Psoas muscle (tissue), 8 donors: Measurements from ENCODE around the gene C1orf21. TPM values are rescaled to one million over a fixed set of nuclear protein-coding genes. Genes with fewer than 3 reads are reported as not detected.
A peak's percentile ranks its signal among the peaks of the same experiment; 100 is the strongest.

ENCODE experiments used
- ATAC-seq, 4 donors: fragments of 200-7000 bp; cut with Tn5 transposase; one replicate each; pipeline ENCODE4 v1.9.1; 2020; ENCODE audit warnings: moderate library complexity in 3 of 4, mild to moderate bottlenecking in 2 of 4
- DNase-seq, 2 donors: peaks; one replicate each; pipeline ENCODE4 v3.0.0-alpha.2; 2020
- H3K27ac ChIP-seq: fragments of 200-600 bp; one replicate; pipeline ENCODE4 v1.8.0; 2022
- H3K27me3 ChIP-seq, 3 donors: fragments of 200-600 bp in 1 of 3; one replicate each; pipeline versions ENCODE4 v1.6.1 to v1.8.0; 2013 to 2022; ENCODE audit warnings: low read length in 2 of 3, mild to moderate bottlenecking in 2 of 3, moderate library complexity in 1 of 3; ENCODE audit not compliant: insufficient read depth in 3 of 3
- H3K36me3 ChIP-seq, 2 donors: fragments of 200-600 bp in 1 of 2; one replicate each; pipeline versions ENCODE4 v1.6.1 to v1.8.0; 2013 to 2022; ENCODE audit warnings: low read depth in 1 of 2, mild to moderate bottlenecking in 1 of 2, moderate library complexity in 1 of 2; ENCODE audit not compliant: insufficient read depth in 1 of 2
- H3K4me1 ChIP-seq: fragments of 200-600 bp; one replicate; pipeline ENCODE4 v1.8.0; 2022
- H3K4me3 ChIP-seq: fragments of 200-600 bp; one replicate; pipeline ENCODE4 v1.8.0; 2022; ENCODE audit warnings: mild to moderate bottlenecking
- H3K9me3 ChIP-seq: fragments of 200-600 bp; one replicate; pipeline ENCODE4 v1.8.0; 2022
- CTCF ChIP-seq: fragments of 200-600 bp; IDR thresholded peaks from one replicate; pipeline ENCODE4 v1.8.0; 2022; ENCODE audit warnings: antibody characterized with exemption
- whole genome bisulfite sequencing, 3 donors: extraction: QIAGEN DNeasy Blood & Tissue Kit; methylation state at CpG; one replicate each; pipeline versions ENCODE4 v1.1.6 to v1.1.7; 2013; 5-methylcytosine and 5-hydroxymethylcytosine counted together
- intact Hi-C, 2 donors: fragments of 100-400 bp; cut with DNase I; formaldehyde crosslinking; loops; one replicate each; pipeline versions ENCODE4 v1.11.0 to v1.14.2; 2022
- polyA plus RNA-seq, 3 donors: library from polyadenylated mRNA; stranded (reverse); fragments of 200-250 nt; gene quantifications; one replicate each; pipeline ENCODE4 v1.2.3, GENCODE V29; 2013
- total RNA-seq, 4 donors: library from RNA; stranded (reverse); fragmentation: NEBNext Ultra II Directional in 2 of 4; extraction: Animal tissue kit (Norgen Biotek cat#: 25700) in 2 of 4; gene quantifications; one replicate each; pipeline versions ENCODE4 v1.2.1 to v1.2.4, GENCODE V29; 2021 to 2023
- donor health status: healthy with polysubstance abuse.
- donor health status: DM: no; HTN: no; CAD: no; lungs with moderate emphysema.
- donor health status: Bipolar disorder and iron deficiency.
- donor health status: healthy.
- donor health status: DM: yes; HTN: yes; CAD: no.
- donor health status: DM: no; HTN: no; CAD: no.
- donor health status: DM: no; HTN: no; CAD: no.
- donor health status: DM: yes; HTN: yes; CAD: no.

The C1orf21 gene
- total and polyA plus RNA-seq, 7 donors, result 55.5 to 216 (median 171) TPM

- peaks cover 54% of the 10 kb centered on the region for H3K4me1 ChIP-seq
- peak overlapping the region; percentile 73 for H3K27ac ChIP-seq
- no peaks in the 10 kb centered on the region for H3K9me3 ChIP-seq
- no peaks in the 10 kb centered on the region for H3K27me3 ChIP-seq
- no peak overlapping the region for H3K4me3 ChIP-seq
- DNase-seq, result no peak
- intact Hi-C loops, result no loop called here
- TF ChIP-seq CTCF, result no peak
- peaks cover 5 to 18% of the 10 kb centered on the region in 2 donors for H3K36me3 ChIP-seq
- no peak for ATAC-seq
Measured at GRCh38 chr1:184620469-184620868, 233.6 kb downstream of the C1orf21 start.

GRCh38 chr1:184621260-184621659, 234.4 kb downstream of the C1orf21 start:
- intact Hi-C loops, result no loop called here
- TF ChIP-seq CTCF, result no peak
- H3K36me3 ChIP-seq, result peaks cover 5 to 18% of the 10 kb centered on the region in 2 donors
- WGBS, 3 donors, result 21 to 59% (median 26%) methylated on average over 5 of the region's 5 CpGs
- ATAC-seq (peak in 1 of 4 donors; percentile 11), DNase-seq (no peak)
- no peaks in the 10 kb centered on the region for H3K9me3 ChIP-seq
- no peaks in the 10 kb centered on the region for H3K27me3 ChIP-seq
- H3K4me1 ChIP-seq, result peaks cover 62% of the 10 kb centered on the region
- H3K4me3 ChIP-seq, result no peak overlapping the region
- H3K27ac ChIP-seq, result peak overlapping the region; percentile 73

- no peak for TF ChIP-seq CTCF
- Histone ChIP-seq H3K4me3 (peak overlapping the region; percentile 12), H3K36me3 (peaks cover 5 to 18% of the 10 kb centered on the region in 2 donors), H3K9me3 (no peaks in the 10 kb centered on the region), H3K4me1 (peaks cover 72% of the 10 kb centered on the region), H3K27me3 (no peaks in the 10 kb centered on the region), H3K27ac (peak overlapping the region; percentile 73)
- DNase-seq (peak; percentile 71 to 89), ATAC-seq (peak; percentile 67 to 82 (median 78))
- intact Hi-C loops, result no loop called here
- 9 to 29% (median 17%) methylated on average over 9 of the region's 9 CpGs for WGBS, 3 donors
Measured at GRCh38 chr1:184622136-184622823, 235.5 kb downstream of the C1orf21 start.

GRCh38 chr1:184623404-184623803, 236.6 kb downstream of the C1orf21 start:
- Histone ChIP-seq H3K27ac (peak overlapping the region; percentile 73), H3K4me3 (no peak overlapping the region), H3K27me3 (no peaks in the 10 kb centered on the region), H3K9me3 (no peaks in the 10 kb centered on the region), H3K36me3 (peaks cover 5 to 18% of the 10 kb centered on the region in 2 donors), H3K4me1 (peaks cover 74% of the 10 kb centered on the region)
- TF ChIP-seq CTCF, result no peak
- intact Hi-C loops, result no loop called here
- ATAC-seq, result no peak
- DNase-seq, result no peak
- WGBS, 3 donors, result 71 to 91% (median 77%) methylated on average over 4 of the region's 4 CpGs

- 62 to 78% (median 71%) methylated on average over 2 of the region's 2 CpGs for WGBS, 3 donors
- Histone ChIP-seq H3K36me3 (peaks cover 5 to 18% of the 10 kb centered on the region in 2 donors), H3K27me3 (no peaks in the 10 kb centered on the region), H3K27ac (no peak overlapping the region), H3K4me3 (no peak overlapping the region), H3K4me1 (peaks cover 76% of the 10 kb centered on the region), H3K9me3 (no peaks in the 10 kb centered on the region)
- intact Hi-C loops, result no loop called here
- ATAC-seq (no peak), DNase-seq (no peak)
- TF ChIP-seq CTCF, result no peak
Measured at GRCh38 chr1:184624051-184624450, 237.2 kb downstream of the C1orf21 start.
